A673 (cell line): ENCODE data around the gene ETS2. TPM values are rescaled to one million over a fixed set of nuclear protein-coding genes. Genes with fewer than 3 reads are reported as not detected.

Experiments
- BruUV-seq: library from RNA; stranded (reverse); fragments of 400-500 nt; replicated peaks from 2 replicates; lab custom pipeline; 2021; lab: Mats Ljungman, UMichigan
- CTCF ChIA-PET: fragments of 300-600 bp; sonication (Branson Sonifier 250); formaldehyde crosslinking; loops from one replicate; lab custom pipeline; 2022; ENCODE audit warnings: antibody characterized with exemption; lab: Charles Lee
- POLR2A ChIA-PET: fragments of 300-600 bp; sonication (Branson Sonifier 250); formaldehyde crosslinking; loops from one replicate; lab custom pipeline; 2022; ENCODE audit warnings: antibody characterized with exemption; ENCODE audit not compliant: low non-redundant PET; lab: Charles Lee
- DNase-seq: peaks from one replicate; pipeline ENCODE4 v3.0.0-alpha.2; 2015; ENCODE audit warnings: low spot score
- H3K27ac ChIP-seq: fragments of 200-600 bp; sonication (generic); 2 replicates; pipeline ENCODE4 v1.5.1; 2016; ENCODE audit warnings: mixed run types, low read depth, mild to moderate bottlenecking, mixed read lengths, antibody characterized with exemption, low read length; ENCODE audit not compliant: poor library complexity, severe bottlenecking
- H3K27me3 ChIP-seq: fragments of 200-600 bp; sonication (generic); replicated peaks from 2 replicates; pipeline ENCODE4 v1.6.1; 2017; ENCODE audit warnings: mixed run types, low read depth, mild to moderate bottlenecking, mixed read lengths, antibody characterized with exemption, low read length; ENCODE audit not compliant: insufficient read depth, poor library complexity
- H3K36me3 ChIP-seq: fragments of 200-600 bp; sonication (generic); 2 replicates; pipeline ENCODE4 v1.6.1; 2016; ENCODE audit warnings: mixed run types, mild to moderate bottlenecking, mixed read lengths, antibody characterized with exemption, low read length; ENCODE audit not compliant: insufficient read depth, poor library complexity, severe bottlenecking
- H3K4me1 ChIP-seq: fragments of 200-600 bp; sonication (generic); 2 replicates; pipeline ENCODE4 v1.6.1; 2017; ENCODE audit warnings: mixed run types, mild to moderate bottlenecking, mixed read lengths, antibody characterized with exemption, low read length; ENCODE audit not compliant: insufficient read depth, poor library complexity, severe bottlenecking
- H3K4me3 ChIP-seq: fragments of 200-600 bp; sonication (generic); 2 replicates; pipeline ENCODE4 v1.5.1; 2016; ENCODE audit warnings: low read depth, mixed run types, mild to moderate bottlenecking, mixed read lengths, low read length; ENCODE audit not compliant: poor library complexity, severe bottlenecking
- H3K9me3 ChIP-seq: fragments of 200-600 bp; sonication (generic); 2 replicates; pipeline ENCODE4 v1.6.1; 2016; ENCODE audit warnings: mixed run types, low read depth, mild to moderate bottlenecking, mixed read lengths, antibody characterized with exemption, low read length; ENCODE audit not compliant: poor library complexity, severe bottlenecking
- EZH2 ChIP-seq: fragments of 200-600 bp; sonication (generic); IDR thresholded peaks from 2 replicates; pipeline ENCODE4 v1.6.1; 2017; ENCODE audit warnings: borderline replicate concordance, low read depth, mild to moderate bottlenecking, mixed read lengths, antibody characterized with exemption, low read length; ENCODE audit not compliant: poor library complexity, severe bottlenecking
- intact Hi-C: fragments of 100-400 bp; cut with micrococcal nuclease; formaldehyde crosslinking; loops from one replicate; pipeline ENCODE4 v1.10.0; 2022; ENCODE audit not compliant: unreplicated experiment
- total RNA-seq: library from RNA; stranded (reverse); gene quantifications from 2 replicates; pipeline ENCODE4 v1.2.3, GENCODE V29; 2021
- TF ChIP-seq, protein P1 (sequence below): fragments of 300-800, 200-600 bp; sonication (generic); conservative IDR thresholded peaks from 2 replicates; pipeline ENCODE4 v1.5.1; 2017; ENCODE audit warnings: low read depth, mild to moderate bottlenecking, antibody characterized with exemption, low read length, moderate library complexity, mixed read lengths

ETS2 gene
- total RNA-seq, 1 experiment from 2014 or later, result 45.6 TPM

DNA sequence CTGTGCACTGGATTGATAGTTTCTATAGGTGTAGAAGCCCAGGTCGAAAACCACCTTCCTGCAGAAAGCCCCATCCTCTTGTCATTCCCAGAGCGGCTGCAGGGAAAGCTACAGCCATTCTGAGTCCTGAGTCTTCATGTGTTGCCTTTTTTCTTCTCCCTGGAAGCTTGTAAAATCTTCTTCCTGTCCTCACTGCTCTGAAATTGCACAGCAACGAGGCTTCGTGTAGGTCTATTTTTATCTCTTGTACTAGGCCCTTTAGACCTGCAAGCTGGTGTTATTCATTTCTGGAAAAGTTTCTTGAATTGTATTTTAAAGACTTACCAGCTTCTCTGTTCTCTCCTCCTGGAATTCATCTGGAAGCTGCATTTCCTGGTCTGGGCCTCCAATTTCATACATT lies 44.2 kb upstream of the ETS2 start:
- H3K27me3 ChIP-seq, result no peaks in the 10 kb centered on the region
- H3K4me3 ChIP-seq, result no peak overlapping the region
- peaks cover 12% of the 10 kb centered on the region for H3K4me1 ChIP-seq
- no peak for DNase-seq
- intact Hi-C loops, result no loop called here
- H3K36me3 ChIP-seq, result no peaks in the 10 kb centered on the region
- no peaks in the 10 kb centered on the region for H3K9me3 ChIP-seq
- BruUV-seq, result no TSS peak
- POLR2A ChIA-PET, result no interaction called here
- TF ChIP-seq EZH2, result no peak
- TF ChIP-seq, protein P1, sequence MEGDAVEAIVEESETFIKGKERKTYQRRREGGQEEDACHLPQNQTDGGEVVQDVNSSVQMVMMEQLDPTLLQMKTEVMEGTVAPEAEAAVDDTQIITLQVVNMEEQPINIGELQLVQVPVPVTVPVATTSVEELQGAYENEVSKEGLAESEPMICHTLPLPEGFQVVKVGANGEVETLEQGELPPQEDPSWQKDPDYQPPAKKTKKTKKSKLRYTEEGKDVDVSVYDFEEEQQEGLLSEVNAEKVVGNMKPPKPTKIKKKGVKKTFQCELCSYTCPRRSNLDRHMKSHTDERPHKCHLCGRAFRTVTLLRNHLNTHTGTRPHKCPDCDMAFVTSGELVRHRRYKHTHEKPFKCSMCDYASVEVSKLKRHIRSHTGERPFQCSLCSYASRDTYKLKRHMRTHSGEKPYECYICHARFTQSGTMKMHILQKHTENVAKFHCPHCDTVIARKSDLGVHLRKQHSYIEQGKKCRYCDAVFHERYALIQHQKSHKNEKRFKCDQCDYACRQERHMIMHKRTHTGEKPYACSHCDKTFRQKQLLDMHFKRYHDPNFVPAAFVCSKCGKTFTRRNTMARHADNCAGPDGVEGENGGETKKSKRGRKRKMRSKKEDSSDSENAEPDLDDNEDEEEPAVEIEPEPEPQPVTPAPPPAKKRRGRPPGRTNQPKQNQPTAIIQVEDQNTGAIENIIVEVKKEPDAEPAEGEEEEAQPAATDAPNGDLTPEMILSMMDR, result no peak
- H3K27ac ChIP-seq, result no peak overlapping the region
- CTCF ChIA-PET, result no interaction called here

DNA sequence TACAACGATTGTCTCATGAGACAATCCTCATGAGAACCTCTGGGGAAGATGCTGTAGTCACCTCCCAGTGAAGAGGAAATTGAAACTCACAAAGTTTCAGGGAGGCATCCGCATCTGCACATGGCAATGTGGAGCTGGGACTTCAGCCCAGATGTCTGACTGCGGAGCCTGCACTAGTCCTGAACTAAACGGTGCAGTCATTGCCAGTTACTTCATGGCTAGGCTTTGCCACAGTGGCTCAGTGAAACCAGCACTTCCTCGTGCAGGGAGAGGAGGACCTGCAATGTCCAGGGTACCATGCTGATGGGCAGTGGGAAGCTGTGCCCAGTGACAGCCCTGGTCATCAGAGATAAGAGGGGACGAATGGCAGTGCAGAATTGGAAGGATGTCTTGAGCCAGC lies 40.7 kb upstream of the ETS2 start:
- H3K27ac ChIP-seq, result no peak overlapping the region
- no peaks in the 10 kb centered on the region for H3K36me3 ChIP-seq
- DNase-seq, result no peak
- CTCF ChIA-PET, result no interaction called here
- no peaks in the 10 kb centered on the region for H3K9me3 ChIP-seq
- intact Hi-C loops, result no loop called here
- no peaks in the 10 kb centered on the region for H3K27me3 ChIP-seq
- POLR2A ChIA-PET, result no interaction called here
- H3K4me3 ChIP-seq, result no peak overlapping the region
- TF ChIP-seq, protein P1, result no peak
- no peak for TF ChIP-seq EZH2
- peaks cover 3% of the 10 kb centered on the region for H3K4me1 ChIP-seq
- no TSS peak for BruUV-seq

DNA sequence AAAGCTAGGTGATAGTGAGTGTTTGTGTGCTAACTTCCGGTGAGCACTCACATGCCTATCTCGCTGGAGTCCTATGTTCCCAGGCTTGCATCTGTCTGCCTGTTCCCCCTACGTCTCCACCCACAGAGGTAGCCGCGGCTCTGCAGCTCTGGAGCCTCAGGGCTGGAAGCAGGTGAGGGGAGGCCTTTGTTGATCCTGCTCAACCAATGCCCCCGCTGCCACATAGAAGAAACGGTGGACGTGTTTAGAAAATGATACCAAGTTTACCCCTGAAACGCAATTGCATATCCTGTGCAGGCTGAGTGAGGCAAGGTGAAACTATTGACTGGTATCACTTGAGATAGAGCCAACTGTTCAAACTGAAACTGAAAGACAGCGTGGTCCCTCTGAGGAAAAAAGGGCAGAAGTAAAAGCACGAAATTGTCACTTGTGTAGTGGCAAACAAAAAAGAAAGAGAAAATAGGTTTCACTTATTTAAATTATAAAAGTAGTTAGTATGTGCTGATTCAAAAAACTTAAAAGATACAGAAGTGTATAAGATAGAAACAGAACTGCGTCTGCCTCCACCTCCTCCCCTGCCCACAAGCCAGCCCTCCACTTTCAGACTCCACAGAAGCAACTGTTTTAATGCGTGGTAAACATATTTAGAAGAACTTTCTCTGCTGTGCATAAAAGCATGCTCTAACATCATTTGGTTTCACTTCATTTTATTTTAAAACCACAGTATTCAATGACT lies 38.6 kb upstream of the ETS2 start:
- DNase-seq, result no peak
- Histone ChIP-seq H3K9me3 (no peaks in the 10 kb centered on the region), H3K36me3 (no peaks in the 10 kb centered on the region), H3K27ac (no peak overlapping the region), H3K4me1 (no peaks in the 10 kb centered on the region), H3K27me3 (no peaks in the 10 kb centered on the region), H3K4me3 (no peak overlapping the region)
- POLR2A ChIA-PET, result no interaction called here
- TF ChIP-seq, protein P1, result no peak
- no peak for TF ChIP-seq EZH2
- intact Hi-C loops, result no loop called here
- no TSS peak for BruUV-seq
- CTCF ChIA-PET, result no interaction called here
